Middle frontal gyrus (tissue), 1 donor: ENCODE data around the gene NDUFAF3.
A peak's percentile ranks its signal among the peaks of the same experiment; 100 is the strongest.

Experiments used
- DNase-seq: peaks from one replicate; pipeline ENCODE4 v3.0.0-alpha.2; 2015; ENCODE audit warnings: low spot score; ENCODE audit errors: extremely low spot score

NDUFAF3 gene

DNA sequence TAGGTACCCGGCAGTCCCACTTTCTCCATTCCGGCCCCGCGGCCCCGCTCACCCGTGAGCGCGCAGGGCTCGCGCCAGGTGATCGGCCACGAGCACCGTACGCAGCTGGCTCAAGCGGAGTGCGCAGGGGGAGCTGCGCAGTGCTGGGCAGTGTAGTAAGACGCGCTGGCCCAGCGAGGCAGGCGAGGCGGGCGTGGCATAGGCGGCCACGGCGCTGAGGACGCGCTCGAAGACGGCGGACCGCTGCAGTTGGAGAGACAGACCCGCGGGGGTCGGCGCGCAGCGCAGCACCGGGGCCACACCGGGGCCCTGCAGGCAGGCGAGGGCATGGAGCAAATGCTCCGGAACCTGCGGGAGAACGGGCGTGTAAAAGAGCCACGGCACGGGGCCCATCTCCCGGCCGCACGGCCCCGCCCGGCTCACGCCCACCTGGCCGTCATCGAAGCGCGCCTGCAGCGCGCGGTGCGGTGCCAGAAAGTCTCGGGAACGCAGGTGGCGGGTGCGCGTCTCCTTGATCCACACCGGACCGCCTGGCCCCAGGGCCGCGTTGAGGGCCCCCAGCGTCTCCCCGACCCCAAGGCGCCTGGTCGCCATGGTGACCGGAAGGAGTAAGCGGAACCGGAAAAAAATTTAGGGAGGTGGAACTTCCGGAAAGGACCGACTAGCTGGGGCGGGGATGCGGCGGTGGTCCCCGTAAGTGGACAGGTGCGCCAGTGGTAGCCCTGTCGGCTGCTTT is 3.8 kb upstream of the NDUFAF3 start, which contains the start of gene DALRD3:
TSS of gene DALRD3 (minus strand) at position 610 of the 736 bp plus-strand sequence. CDS start at position 594, 16 bp downstream.
- peak; percentile 39 for DNase-seq

DNA sequence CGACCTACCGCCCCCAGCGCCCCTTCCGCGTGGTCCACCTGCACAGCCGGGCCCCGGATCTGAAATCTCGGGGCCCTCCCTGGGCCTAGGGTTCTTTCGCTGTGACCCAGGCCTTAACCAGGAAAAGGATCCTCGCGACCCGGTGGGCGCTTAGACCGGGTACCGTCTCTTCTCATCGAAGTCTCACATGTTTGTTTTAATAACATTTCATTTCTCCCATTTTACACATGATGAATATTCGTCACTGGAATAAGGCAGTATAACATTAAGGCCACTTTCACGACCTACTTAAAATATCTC is 3.3 kb upstream of the NDUFAF3 start:
- no peak for DNase-seq

DNA sequence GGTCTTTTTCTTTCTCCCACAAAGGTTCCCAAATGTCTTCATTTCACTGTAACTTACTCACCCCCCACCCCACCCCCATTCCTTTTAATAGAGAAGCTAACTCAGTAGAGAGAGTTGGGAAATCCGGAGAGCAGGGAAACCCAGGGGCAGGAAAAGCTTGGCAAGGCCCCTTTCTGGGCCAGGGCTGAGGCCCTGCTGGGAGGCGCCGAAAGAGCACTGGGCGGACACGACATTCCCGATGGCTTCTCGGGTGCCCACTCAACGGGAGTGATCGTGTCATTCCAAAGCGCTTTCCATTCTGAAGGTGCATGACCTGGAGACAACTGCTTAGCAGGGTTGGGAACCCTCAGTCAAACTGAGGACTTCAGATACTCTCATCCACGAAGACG is 2.0 kb upstream of the NDUFAF3 start:
- no peak for DNase-seq

DNA sequence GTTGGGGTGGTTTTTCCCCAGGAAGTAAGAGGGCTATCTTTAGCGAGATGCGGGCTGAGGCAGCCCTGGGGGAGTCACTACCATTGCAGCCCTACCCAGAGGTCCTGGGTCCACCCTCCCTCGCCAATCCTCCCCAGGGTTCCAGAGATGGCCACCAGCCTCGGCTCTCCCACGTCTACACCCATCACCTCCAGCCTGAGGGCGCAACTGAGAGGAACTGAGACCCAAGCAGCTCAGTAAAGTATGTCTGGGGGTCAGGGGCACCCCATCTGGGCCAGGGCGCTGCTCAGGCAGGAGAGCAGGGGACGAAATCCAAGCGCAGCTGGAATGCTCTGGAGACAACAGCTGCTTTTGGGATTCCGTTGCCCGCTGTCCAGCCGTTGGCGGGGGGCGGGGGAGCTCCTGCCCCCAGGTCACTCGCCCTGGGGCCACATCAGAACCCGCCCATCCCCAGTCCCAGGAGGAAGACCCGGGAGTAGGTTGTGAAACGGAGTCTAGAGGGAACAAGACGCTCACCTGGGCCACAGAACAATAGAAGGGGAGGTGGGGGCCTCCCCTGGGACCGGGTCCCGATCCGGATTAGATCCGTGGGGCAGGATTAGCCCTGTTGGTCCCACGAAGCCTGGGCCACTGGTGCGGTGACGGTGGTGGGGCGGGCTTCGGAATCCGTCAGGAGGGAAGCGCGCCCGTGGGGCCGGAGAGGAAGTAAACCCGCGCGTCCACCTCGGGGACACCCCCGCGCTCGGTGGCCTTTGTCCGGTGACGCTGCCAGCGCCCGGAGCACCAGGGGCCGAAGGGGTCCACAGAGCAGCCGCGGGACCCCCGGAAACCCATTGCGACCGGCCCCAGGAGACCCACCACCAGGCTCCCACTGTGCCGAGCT is 1.4 kb upstream of the NDUFAF3 start:
- no peak for DNase-seq

DNA sequence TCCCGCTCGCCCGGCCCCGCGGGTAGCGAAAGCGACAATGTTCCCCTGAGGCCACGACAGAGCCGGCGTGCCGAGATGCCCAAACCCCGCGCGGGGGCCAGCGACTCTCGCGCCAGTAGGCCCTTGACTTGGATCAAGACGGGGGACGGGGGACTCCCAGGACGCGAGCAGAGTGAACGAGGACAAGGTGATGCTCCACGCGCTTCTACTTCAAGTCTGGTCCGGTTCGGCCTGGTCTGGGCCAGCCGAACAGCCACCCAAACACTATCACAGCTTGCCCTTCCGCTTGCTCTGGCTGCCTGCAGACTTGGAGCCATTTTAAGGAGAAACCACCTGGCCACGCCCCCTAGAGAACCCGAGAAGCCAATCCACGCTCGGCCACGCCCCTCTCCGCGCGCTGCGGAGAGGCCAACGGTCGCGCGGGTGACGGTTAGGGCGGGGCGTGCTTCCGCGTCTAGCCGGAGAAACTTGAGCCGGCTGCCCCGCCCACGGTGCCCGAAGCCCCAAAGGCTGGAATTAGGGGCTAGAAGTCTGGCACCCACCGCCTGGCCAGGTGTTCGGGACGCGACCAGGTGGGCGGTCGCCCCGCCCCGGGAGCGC is 608 bp upstream of the NDUFAF3 start:
- peak; percentile 96 for DNase-seq

DNA sequence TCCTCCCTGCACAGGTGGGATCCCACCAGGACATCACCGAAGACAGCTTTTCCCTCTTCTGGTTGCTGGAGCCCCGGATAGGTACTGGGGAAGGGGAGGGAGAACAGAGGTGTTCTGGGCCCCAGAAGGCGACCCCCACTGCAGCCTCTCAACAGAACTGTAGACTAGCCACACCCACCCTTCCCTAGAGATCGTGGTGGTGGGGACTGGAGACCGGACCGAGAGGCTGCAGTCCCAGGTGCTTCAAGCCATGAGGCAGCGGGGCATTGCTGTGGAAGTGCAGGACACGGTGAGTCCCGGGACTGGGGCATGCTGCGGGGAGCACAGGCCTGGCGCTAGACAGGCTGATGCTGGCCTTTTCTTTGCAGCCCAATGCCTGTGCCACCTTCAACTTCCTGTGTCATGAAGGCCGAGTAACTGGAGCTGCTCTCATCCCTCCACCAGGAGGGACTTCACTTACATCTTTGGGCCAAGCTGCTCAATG is 809 bp downstream of the NDUFAF3 start:
- DNase-seq, result no peak

DNA sequence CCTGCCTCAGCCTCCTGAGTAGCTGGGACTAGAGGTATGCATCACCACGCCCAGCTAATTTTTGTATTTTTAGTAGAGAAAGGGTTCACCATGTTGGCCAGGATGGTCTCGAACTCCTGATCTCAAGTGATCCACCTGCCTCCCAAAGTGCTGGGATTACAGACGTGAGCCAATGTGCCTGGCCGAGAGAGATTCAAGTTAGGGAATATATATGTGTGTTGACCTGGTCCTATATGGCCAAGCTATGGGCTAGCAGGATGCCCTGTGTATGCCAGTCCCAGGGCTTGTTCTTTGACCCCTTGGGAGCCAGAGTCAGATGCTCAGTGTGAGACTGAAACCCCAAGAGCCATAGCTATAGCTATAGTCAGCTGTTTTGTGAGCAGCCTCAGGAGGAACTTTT is 1.9 kb downstream of the NDUFAF3 start:
- DNase-seq, result no peak

DNA sequence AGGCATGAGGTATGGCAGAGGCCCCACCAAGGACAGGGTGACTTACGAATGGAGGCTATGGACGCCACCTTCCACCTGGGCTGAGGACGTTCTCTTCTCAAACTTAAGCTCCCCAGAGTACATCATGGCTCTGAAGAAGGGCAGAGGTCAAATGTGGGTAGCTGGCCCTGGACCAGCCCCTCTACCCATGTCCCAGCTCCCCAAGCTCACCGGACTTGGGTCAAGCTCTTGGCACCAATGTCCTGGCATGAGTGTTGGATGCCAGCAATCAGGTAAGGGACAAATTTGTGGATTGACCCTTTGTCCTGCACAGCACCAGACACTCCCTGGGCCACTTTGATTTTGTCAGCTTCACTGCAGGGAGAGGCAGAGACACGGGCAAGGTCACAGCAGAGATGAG is 2.5 kb downstream of the NDUFAF3 start:
- no peak for DNase-seq

DNA sequence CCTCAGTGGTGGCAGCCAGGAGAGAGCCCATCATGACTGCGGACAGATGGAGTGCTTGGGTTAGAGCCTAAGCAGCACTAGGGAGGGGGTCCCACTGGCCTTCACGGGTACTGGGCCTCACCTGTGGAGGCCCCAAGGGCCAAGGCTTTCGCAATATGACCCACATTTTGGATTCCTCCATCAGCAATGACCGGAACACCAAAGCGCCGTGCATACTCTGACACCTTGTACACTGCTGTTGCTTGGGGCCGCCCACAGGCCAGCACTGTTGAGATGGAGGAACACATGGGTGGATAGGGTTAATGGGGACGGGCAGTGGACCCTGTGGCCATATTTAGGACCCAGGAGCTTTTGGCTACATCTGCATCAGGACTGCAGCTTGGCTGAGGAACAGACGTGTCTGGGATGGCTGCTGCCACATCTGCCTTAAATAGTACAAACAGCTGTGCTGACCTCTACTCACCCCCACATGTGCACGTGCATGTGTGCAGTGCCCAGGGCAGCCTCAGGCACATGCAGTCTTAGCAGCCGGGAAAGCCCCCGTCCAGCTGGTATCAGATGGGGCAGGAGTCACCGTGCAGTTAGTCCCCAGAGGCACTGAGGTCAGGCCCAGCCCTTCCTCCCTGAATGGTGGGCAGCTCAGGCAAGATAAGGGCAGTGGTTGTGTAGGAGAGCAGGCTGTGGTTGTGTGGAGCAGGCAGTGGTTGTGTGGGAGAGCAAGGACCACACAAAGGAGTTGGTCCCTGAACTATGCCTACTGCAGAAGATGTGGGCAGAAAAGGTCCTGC is 3.3 kb downstream of the NDUFAF3 start:
- DNase-seq, result no peak

DNA sequence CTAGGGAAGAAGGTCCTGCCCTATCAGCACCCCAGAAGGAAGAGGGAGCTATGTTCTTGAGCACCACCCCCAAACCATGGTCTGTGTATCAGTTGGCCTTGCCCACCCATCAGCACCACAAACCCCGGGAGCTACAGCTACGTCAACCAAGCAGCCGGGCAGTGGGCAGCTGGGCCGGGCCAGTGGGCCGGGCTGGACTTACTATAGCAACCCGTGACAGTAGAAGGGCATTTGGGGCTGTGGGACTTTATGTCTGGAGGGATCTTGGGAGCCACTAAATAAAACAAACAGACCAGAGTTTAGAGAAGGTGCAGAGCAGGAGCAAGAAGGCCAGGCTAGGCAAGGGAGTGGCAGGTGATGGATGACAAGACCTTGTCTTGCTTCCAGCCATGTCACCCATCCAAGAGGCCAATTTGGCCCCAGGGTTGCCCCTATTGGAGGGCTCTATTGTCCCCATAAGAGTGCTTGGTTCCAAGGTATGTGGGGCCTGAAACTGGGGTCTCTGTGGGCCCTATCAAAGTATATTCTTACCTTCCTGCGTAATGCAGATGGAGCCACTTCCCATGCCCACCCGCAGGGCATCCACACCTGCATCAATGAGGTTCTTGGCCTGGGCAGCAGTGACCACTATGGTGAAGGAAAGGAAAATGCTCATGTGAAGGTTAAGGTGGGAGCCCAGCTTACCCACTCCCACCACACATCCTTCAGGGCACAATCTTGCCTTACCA is 4.0 kb downstream of the NDUFAF3 start:
- DNase-seq, result no peak

DNA sequence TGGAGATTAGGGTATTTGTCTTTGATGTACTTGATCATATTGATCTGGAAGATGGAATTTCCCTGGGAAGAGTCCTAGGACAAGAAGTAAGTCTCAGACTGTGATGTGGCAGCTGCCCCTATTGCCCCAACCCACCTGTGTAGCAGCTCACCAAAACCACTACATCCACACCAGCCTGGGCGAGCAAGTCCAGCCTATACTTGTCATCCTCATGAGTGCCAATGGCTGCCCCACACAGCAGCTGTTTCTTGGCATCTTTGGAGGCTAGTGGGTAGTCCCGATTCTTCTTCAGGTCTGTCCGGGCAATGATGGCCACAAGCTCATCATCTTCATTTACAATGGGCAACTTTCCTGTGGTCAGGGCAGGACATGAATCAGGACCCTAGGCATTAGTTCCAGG is 4.6 kb downstream of the NDUFAF3 start:
- DNase-seq, result no peak

DNA sequence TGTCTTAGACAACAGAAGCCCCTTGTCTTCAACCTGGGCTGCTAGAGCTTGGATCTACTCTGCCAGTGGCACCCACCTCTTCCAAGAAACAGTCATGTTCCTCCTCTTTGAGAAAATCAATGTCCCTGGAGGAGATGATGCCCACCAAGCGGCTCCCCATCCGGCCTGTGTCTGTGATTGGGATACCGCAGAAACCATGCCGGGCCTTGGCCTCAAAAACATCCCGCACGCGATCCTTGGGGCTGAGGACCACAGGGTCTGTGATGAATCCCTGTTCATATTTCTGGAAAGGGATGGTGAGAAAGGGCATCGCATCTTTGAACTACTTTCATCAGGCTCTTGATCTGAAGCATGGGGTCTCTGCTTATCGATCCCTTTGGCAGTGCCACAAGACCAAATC is 5.7 kb downstream of the NDUFAF3 start:
- DNase-seq, result no peak

DNA sequence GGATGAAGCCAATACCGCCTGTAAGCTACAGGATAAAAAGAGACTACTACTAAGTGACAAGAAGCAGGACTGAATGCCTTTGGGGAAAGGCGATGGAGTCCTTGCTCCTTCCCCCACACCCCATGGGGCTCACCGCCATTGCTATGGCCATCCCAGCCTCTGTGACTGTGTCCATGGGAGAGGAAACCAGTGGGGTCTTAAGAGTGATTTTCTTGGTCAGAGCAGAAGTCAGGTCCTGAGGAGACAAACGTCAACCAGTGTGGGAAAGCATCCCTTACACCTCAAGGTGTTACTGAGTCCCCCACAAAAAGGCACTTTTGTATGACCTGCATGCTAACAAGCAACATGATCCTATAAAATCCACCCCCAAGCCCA is 6.4 kb downstream of the NDUFAF3 start:
- DNase-seq, result no peak

DNA sequence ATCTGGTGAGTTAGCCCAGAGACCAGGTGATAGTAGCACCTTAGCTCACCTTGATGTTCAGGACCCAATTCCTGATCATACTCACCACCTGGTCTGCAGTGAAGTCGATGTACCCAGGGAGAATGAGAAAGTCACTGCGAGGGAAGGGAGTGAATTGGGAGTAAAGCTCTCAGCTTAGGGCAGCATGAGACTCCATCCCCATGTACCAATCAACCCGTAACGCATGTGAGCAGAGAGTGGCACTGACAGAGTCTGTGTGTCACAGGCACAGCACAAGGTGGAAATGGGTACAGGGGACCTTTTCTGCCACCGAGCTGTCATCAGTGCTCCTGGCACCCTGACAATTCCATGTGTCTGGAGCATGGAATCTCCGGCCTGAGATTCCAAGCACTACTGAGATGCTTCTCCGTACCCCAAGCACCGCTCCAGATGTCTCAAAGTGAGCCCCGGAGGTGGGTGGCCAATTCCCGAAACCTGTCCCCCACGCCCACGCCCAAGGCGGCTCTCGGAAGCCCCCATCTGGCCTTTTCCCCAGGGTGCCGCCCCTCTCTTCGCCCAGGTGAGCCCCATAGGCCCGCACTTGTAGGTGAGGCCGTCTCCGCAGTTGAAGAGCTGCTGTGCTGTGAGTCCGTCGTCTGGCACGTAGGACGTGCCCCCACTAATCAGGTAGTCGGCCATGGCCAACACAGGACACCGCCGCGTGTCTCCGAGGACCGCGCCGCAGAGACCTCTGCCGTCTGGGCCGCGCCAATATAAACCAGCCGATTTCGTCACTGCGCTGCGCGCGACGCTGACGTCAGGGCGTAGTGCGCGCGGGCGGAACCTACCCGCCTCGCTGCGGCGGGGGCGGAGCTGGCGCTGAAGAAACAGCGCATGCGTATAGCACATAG is 7.0 kb downstream of the NDUFAF3 start, which contains the start of gene IMPDH2:
TSS of gene IMPDH2 (minus strand) at position 726 of the 890 bp plus-strand sequence. CDS start at position 678, 48 bp downstream.
- DNase-seq, result peak; percentile 96

DNA sequence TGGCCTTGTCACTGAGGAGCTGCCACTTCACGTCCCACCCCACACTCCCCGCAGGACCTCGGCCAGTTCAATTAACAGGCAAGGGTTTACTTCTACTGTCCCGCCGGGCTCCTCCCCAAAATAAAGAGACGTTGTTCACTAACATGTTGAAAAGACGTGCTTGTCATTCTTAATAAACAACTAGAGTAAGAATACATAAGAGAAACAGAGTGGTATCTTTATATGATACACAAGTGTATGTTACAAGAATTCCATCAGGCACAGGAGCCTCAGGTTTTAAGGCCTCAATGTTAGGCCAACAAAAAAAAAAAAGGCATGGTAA is 7.6 kb downstream of the NDUFAF3 start:
- DNase-seq, result no peak

DNA sequence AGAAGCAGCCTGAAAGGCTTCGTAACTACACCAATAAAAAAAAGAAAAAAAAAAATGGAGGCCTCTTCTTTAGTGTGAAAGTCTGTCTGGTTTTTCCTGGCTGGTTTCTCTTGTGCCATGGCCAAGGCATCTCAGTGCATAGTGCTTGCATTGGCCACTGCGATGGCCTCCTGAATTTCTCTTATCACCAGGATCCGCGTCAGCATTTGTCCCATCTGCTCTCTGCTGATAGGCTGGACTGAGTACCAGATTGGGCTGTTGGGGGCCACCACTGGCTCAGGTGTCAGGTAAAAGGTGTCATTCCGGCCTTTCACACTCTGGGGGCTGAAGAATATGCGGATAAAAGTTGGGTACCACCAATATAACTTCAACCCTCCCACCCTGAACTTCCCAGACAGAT is 8.4 kb downstream of the NDUFAF3 start:
- DNase-seq, result no peak

DNA sequence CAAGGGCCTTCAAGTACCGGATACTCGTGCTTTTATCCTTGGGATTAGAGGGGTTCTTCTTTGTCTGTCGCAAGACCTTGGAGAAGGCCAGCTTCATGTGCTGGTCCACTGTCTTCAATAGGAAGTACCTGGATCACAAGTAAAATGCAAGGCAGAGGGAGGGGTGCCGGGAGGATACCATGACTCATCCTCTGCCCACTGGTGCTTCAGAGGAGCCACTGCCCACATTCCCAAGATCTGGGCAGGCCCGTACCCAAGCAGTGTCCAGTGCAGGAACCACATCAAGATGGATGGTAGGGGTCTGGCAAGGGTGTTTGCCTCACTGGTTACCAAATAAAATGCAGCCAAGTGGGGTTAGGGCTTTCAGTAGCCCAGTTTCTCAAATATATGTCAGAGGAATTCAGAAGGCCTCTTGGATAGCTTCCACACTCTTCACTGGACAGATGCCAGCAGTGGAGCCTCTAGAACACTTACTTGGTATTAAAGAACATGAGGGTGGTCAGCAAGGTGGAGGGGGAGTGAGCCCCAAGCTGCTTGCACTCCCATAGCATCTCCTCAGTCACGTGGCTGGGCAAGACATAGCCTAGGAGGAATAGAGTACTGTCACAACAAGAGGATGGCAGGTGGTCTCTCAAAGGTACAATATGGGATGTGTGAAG is 10.9 kb downstream of the NDUFAF3 start:
- DNase-seq, result no peak

DNA sequence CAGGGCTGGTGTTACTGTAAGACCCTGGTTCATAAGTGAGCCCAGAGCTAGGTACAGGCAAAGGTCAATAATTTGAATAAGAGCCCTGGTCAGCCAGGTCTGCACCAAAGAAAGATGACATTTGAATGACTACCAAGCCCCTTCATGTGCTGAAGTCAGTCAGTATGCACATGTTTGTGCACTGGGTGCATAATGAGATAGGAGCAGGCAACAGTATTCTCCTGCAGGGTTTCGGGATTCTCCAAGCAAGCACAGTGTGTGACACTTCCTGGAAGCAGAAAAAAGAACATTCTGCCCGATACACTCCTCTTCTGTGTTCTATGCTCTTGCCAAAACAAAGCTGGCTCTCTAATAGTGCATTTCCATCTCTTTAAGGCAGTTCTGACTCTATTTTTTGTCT is 12.7 kb downstream of the NDUFAF3 start:
- no peak for DNase-seq

DNA sequence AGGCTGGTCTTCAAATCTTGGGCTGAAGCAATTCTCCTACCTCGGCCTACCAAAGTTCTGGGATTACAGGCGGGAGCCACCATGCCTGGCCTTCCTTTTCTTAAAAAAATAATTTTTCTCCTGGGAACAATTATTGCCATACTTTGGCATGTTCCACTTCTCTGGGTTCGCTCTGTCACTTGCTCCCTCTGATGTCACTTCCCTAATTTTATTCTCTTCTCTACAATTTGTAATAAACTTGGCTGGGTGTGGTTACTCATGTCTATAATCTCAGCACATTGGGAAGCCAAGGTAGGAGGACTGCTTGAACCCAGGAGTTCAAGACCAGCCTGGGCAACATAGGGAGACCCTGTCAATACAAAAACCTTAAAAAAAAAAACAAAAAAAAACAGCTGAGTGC is 13.4 kb downstream of the NDUFAF3 start:
- DNase-seq, result no peak
